HG02938 (cell line): ENCODE results near the gene CDH24.

Experiments
- ATAC-seq: cut with Tn5 transposase; IDR thresholded peaks from one replicate; pipeline ENCODE4 v1.9.1; 2021; ENCODE audit warnings: mild to moderate bottlenecking, moderate library complexity; ENCODE audit not compliant: unreplicated experiment

Gene CDH24

GRCh38 chr14:23047751-23048693 lies 9.3 kb downstream of the CDH24 start:
- no peak for ATAC-seq

GRCh38 chr14:23047034-23047634 lies 10.2 kb downstream of the CDH24 start:
- no peak for ATAC-seq

GRCh38 chr14:23045419-23046357 lies 11.6 kb downstream of the CDH24 start:
- ATAC-seq, result no peak

- no peak for ATAC-seq
These were observed 12.5 kb downstream of the CDH24 start for GRCh38 chr14:23044840-23045239.

- no peak for ATAC-seq
These were observed 13.6 kb downstream of the CDH24 start for GRCh38 chr14:23043754-23044153.

GRCh38 chr14:23043145-23043544 lies 14.2 kb downstream of the CDH24 start:
- no peak for ATAC-seq

GRCh38 chr14:23042162-23042965 lies 15.0 kb downstream of the CDH24 start, which contains the start of gene PSMB11:
Gene PSMB11, plus strand, starts transcription at chr14:23042212. Its CDS starts 14 bp downstream, at chr14:23042226.
- ATAC-seq, result no peak

GRCh38 chr14:23041729-23042128 lies 15.6 kb downstream of the CDH24 start:
- ATAC-seq, result no peak

- ATAC-seq, result no peak
These were observed 17.2 kb downstream of the CDH24 start for GRCh38 chr14:23040100-23040499.

- ATAC-seq, result no peak
These were observed 21.8 kb downstream of the CDH24 start for GRCh38 chr14:23035303-23036144.

GRCh38 chr14:23034498-23035302 lies 22.6 kb downstream of the CDH24 start, which contains the start of gene PSMB5:
Gene PSMB5, minus strand, starts transcription at chr14:23034900. Its CDS starts 19 bp downstream, at chr14:23034881.
- peak; percentile 95 for ATAC-seq

- no peak for ATAC-seq
These were observed 23.4 kb downstream of the CDH24 start for GRCh38 chr14:23033801-23034497.

- ATAC-seq, result no peak
These were observed 24.0 kb downstream of the CDH24 start for GRCh38 chr14:23033251-23033727.

- ATAC-seq, result no peak
These were observed 26.4 kb downstream of the CDH24 start for GRCh38 chr14:23030936-23031335.

GRCh38 chr14:23028799-23029198 lies 28.5 kb downstream of the CDH24 start:
- ATAC-seq, result no peak

GRCh38 chr14:23025151-23025814 lies 32.0 kb downstream of the CDH24 start:
- ATAC-seq, result no peak

- ATAC-seq, result no peak
These were observed 32.7 kb downstream of the CDH24 start for GRCh38 chr14:23024612-23025075.
